Endothelial cell of umbilical vein (primary cell): Measurements from ENCODE around the gene LYZL1. TPM values are rescaled to one million over a fixed set of nuclear protein-coding genes. Genes with fewer than 3 reads are reported as not detected.
"Not testable (repeated sequence)": the region's sequence is repeated elsewhere in the genome, so short reads cannot be mapped to it uniquely, and the experiment has no call there.

Experiments
- BruUV-seq: library from RNA; stranded (reverse); fragments of 400-500 nt; replicated peaks from 2 replicates; lab custom pipeline; 2021; lab: Mats Ljungman, UMichigan
- CTCF ChIA-PET: fragments of 300-600, 350-600 bp; sonication (Branson Sonifier 250); formaldehyde crosslinking; loops from one replicate; lab custom pipeline; 2021; ENCODE audit warnings: antibody characterized with exemption, inconsistent platforms; lab: Charles Lee
- POLR2A ChIA-PET: fragments of 300-600, 350-600 bp; sonication (Branson Sonifier 250); formaldehyde crosslinking; loops from one replicate; lab custom pipeline; 2021; ENCODE audit warnings: antibody characterized with exemption, inconsistent platforms; lab: Charles Lee
- DNase-seq: peaks from one replicate; pipeline ENCODE4 v3.0.0-alpha.2; 2011; ENCODE audit warnings: low read depth, low spot score
- FAIRE-seq: peaks from 2 replicates; lab custom pipeline; 2011; peaks lifted over from hg19 to GRCh38; lab: Jason Lieb, UNC
- H2AFZ ChIP-seq: 2 replicates; pipeline ENCODE4 v1.6.0; 2012; ENCODE audit warnings: low read depth, low read length, control low read depth, inconsistent platforms
- H3K27ac ChIP-seq: 2 replicates; pipeline ENCODE4 v1.5.1; 2011; ENCODE audit warnings: low read depth, mild to moderate bottlenecking, control low read depth, low read length, moderate library complexity; ENCODE audit not compliant: insufficient read depth
- H3K27me3 ChIP-seq, 2 experiments: 2 replicates each; pipeline versions ENCODE4 v1.6.0 to v1.6.1; 2011; ENCODE audit warnings: low read length in 2 of 2, mixed read lengths in 1 of 2; ENCODE audit not compliant: control insufficient read depth in 2 of 2, insufficient read depth in 2 of 2
- H3K36me3 ChIP-seq, 2 experiments: 2 replicates in 1 of 2; 3 replicates in 1 of 2; pipeline ENCODE4 v1.5.1; 2011; ENCODE audit warnings: low read length in 2 of 2, mild to moderate bottlenecking in 1 of 2, moderate library complexity in 1 of 2; ENCODE audit not compliant: control insufficient read depth in 2 of 2, insufficient read depth in 2 of 2; ENCODE audit errors: extremely low read depth in 1 of 2
- H3K4me1 ChIP-seq: 3 replicates; pipeline ENCODE4 v1.5.1; 2011; ENCODE audit warnings: mild to moderate bottlenecking, low read length; ENCODE audit not compliant: control insufficient read depth, insufficient read depth; ENCODE audit errors: extremely low read depth
- H3K4me2 ChIP-seq: 2 replicates; pipeline ENCODE4 v1.6.1; 2011; ENCODE audit warnings: low read length, control low read depth, mixed read lengths; ENCODE audit not compliant: insufficient read depth
- H3K4me3 ChIP-seq, 3 experiments: fragments of 200-600 bp in 1 of 3; sonication (generic), shearing (Covaris generic) in 1 of 3; replicated peaks in 1 of 3; 2 replicates each; pipeline ENCODE4 v1.5.1; 2011 to 2016; ENCODE audit warnings: control low read depth in 3 of 3, low read length in 3 of 3, mild to moderate bottlenecking in 2 of 3, inconsistent platforms in 1 of 3, low read depth in 1 of 3, moderate library complexity in 1 of 3; ENCODE audit not compliant: insufficient read depth in 1 of 3
- H3K79me2 ChIP-seq: 2 replicates; pipeline ENCODE4 v1.6.0; 2012; ENCODE audit warnings: low read length, inconsistent platforms; ENCODE audit not compliant: control insufficient read depth, insufficient read depth
- H3K9ac ChIP-seq: replicated peaks from 2 replicates; pipeline ENCODE3; 2011; ENCODE audit warnings: low read length, control low read depth; ENCODE audit not compliant: insufficient read depth; ENCODE audit errors: extremely low read depth
- H3K9me1 ChIP-seq: replicated peaks from 3 replicates; pipeline ENCODE4 v1.6.0; 2011; ENCODE audit warnings: mild to moderate bottlenecking, low read length; ENCODE audit not compliant: control insufficient read depth, insufficient read depth; ENCODE audit errors: extremely low read depth
- H3K9me3 ChIP-seq: replicated peaks from 2 replicates; pipeline ENCODE4 v1.5.1; 2012; ENCODE audit warnings: low read length, inconsistent platforms; ENCODE audit not compliant: control insufficient read depth, insufficient read depth
- H4K20me1 ChIP-seq: replicated peaks from 2 replicates; pipeline ENCODE3; 2011; ENCODE audit warnings: mild to moderate bottlenecking, low read length; ENCODE audit not compliant: control insufficient read depth, insufficient read depth; ENCODE audit errors: extremely low read depth
- FOS ChIP-seq: IDR thresholded peaks from 2 replicates; pipeline ENCODE4 v1.6.1; 2011; ENCODE audit warnings: mild to moderate bottlenecking, low read length, moderate library complexity, borderline replicate concordance; ENCODE audit not compliant: insufficient read depth
- JUN ChIP-seq: IDR thresholded peaks from 2 replicates; pipeline ENCODE4 v1.6.1; 2011; ENCODE audit warnings: borderline replicate concordance, low read depth; ENCODE audit not compliant: insufficient read length, insufficient read depth
- POLR2AphosphoS5 ChIP-seq: IDR thresholded peaks from 2 replicates; pipeline ENCODE4 v1.6.1; 2012; ENCODE audit warnings: low read depth, mild to moderate bottlenecking, control low read depth, low read length, moderate library complexity; ENCODE audit not compliant: insufficient read depth
- dilution Hi-C: fragments of 300-500 bp; cut with MboI; formaldehyde crosslinking; loops from one replicate; pipeline ENCODE4 v1.15.0; 2019; ENCODE audit warnings: low sequenced_read_pairs; ENCODE audit not compliant: extremely low pct_ligation_motif_present
- intact Hi-C: fragments of 100-400 bp; cut with micrococcal nuclease; formaldehyde crosslinking; loops from one replicate; pipeline ENCODE4 v1.10.0; 2022
- polyA plus RNA-seq, 4 experiments: library from polyadenylated mRNA; depleted of rRNA in 3 of 4; stranded (reverse) in 3 of 4; unstranded in 1 of 4; fragments of >200 nt; gene quantifications; 2 replicates each; pipeline versions ENCODE4 v1.2.1 to v1.2.3, GENCODE V29; 2011 to 2012; ENCODE audit warnings: missing spikeins in 1 of 4
- total RNA-seq: library from RNA; stranded (reverse); gene quantifications from 2 replicates; pipeline ENCODE4 v1.2.3, GENCODE V29; 2021
- TF ChIP-seq, protein P1 (sequence below): IDR thresholded peaks from 2 replicates; pipeline ENCODE4 v1.6.1; 2011; ENCODE audit not compliant: insufficient read depth, insufficient read length

The LYZL1 gene
- total and polyA plus RNA-seq, 2 donors (not counting 3 experiments of a cell fraction or from before 2014, with no cell fraction given) = not detected

DNA sequence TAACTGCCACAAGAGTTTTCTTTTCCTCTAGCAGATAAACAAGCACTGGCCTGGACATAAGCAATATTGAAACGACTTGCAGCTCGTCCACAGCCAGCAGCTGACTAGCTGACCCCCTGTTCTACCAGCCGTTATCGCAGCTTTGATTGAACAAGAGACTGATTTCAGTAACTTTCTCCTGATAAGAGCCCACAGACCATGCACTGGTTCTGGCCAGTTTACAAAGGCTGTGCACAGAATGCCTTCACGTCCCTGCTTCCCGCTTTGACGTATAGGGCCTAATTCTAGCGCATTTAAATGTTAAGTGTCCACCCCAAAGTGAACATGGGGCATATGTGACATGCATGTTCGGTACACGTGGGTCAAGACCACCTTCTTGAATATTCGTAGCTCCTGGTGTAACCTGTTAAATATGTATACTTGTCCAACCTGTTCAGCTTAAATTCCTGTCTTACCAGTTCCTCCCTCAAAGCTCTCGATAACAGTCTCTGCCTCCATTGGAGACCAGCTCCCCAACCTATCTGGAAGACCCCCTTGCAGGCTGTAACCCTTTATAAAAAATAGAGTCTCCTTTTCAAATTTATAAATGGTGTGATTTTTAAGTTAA, 69.2 kb downstream of the LYZL1 start:
- Histone ChIP-seq H3K27ac (no peak overlapping the region), H3K36me3 (no peaks in the 10 kb centered on the region), H3K9ac (no peak overlapping the region), H3K4me2 (no peak overlapping the region), H3K4me1 (no peaks in the 10 kb centered on the region), H3K9me3 (no peaks in the 10 kb centered on the region), H3K27me3 (peaks cover 3 to 7% of the 10 kb centered on the region in 2 experiments), H3K9me1 (no peaks in the 10 kb centered on the region), H4K20me1 (no peaks in the 10 kb centered on the region), H3K79me2 (no peaks in the 10 kb centered on the region), H2AFZ (no peak overlapping the region), H3K4me3 (no peak overlapping the region)
- no peak for TF ChIP-seq POLR2AphosphoS5
- TF ChIP-seq, protein P1, sequence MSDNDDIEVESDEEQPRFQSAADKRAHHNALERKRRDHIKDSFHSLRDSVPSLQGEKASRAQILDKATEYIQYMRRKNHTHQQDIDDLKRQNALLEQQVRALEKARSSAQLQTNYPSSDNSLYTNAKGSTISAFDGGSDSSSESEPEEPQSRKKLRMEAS = no peak
- no peak for TF ChIP-seq FOS
- no peak for TF ChIP-seq JUN
- ChIA-PET CTCF (interaction anchor here (1.0 to 1.1 kb wide), 3 partner anchors 12 to 54 kb away, joined by 3 to 4 read pairs (median 4); no protein-coding TSS in a partner anchor), POLR2A (no interaction called here)
- FAIRE-seq (no peak), DNase-seq (no peak)
- BruUV-seq = no TSS peak
- dilution Hi-C loops = no loop called here
- intact Hi-C loops = no loop called here

DNA sequence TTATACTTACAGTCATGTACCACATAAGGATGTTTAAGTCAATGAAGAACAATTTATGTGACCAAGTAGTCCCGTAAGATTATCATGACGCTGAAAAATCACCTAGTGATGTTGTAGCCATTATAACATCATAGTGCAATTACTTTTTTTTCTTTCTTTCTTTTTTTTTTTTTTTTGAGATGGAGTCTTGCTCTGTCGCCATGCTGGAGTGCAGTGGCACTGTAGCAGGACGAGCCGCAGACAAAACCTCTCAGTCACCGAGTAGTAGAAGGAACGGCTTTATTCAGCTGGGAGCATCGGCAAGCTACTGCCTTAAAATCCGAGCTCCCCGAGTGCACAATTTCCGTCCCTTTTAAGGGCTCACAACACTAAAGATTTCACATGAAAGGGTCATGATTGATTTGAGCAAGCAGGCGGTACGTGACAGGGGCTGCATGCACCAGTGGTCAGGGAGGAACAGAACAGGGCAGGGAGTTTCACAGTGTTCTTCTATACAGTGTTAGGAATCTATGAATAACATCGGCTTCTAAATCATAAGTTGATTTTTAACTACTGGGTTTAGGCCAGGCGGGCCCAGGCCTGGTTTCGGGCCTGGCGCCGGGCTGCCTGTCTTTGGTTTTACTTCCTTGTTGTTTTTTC, 71.5 kb downstream of the LYZL1 start:
- FAIRE-seq, H3K36me3 ChIP-seq, H3K27me3 ChIP-seq, BruUV-seq, DNase-seq, CTCF ChIA-PET, H3K79me2 ChIP-seq, dilution Hi-C loops, POLR2A ChIA-PET, H2AFZ ChIP-seq, H3K9ac ChIP-seq, H3K9me3 ChIP-seq, H3K4me3 ChIP-seq, H4K20me1 ChIP-seq, H3K9me1 ChIP-seq, H3K4me1 ChIP-seq, intact Hi-C loops, H3K27ac ChIP-seq, H3K4me2 ChIP-seq: not testable (repeated sequence)
